Keratinocyte (primary cell): ENCODE results near the gene SLC38A2. TPM values are rescaled to one million over a fixed set of nuclear protein-coding genes. Genes with fewer than 3 reads are reported as not detected.

Source experiments
- DNase-seq: peaks from one replicate; pipeline ENCODE4 v3.0.0-alpha.2; 2011; ENCODE audit warnings: low read depth, missing footprints, low spot score
- FAIRE-seq: peaks from 2 replicates; lab custom pipeline; 2011; peaks lifted over from hg19 to GRCh38; lab: Jason Lieb, UNC
- H2AFZ ChIP-seq: 2 replicates; pipeline ENCODE4 v1.6.0; 2012; ENCODE audit warnings: low read length, control low read depth, inconsistent platforms; ENCODE audit not compliant: control insufficient read depth
- H3K27ac ChIP-seq: 2 replicates; pipeline ENCODE4 v1.5.1; 2011; ENCODE audit warnings: low read length; ENCODE audit not compliant: control insufficient read depth, insufficient read depth
- H3K27me3 ChIP-seq: 3 replicates; pipeline ENCODE4 v1.6.0; 2011; ENCODE audit warnings: low read length; ENCODE audit not compliant: control insufficient read depth, insufficient read depth; ENCODE audit errors: extremely low read depth
- H3K36me3 ChIP-seq, 2 experiments: 2 replicates in 1 of 2; 3 replicates in 1 of 2; pipeline ENCODE4 v1.5.1; 2011; ENCODE audit warnings: low read length in 2 of 2, mild to moderate bottlenecking in 1 of 2; ENCODE audit not compliant: control insufficient read depth in 2 of 2, insufficient read depth in 2 of 2; ENCODE audit errors: extremely low read depth in 1 of 2
- H3K4me1 ChIP-seq: 3 replicates; pipeline ENCODE4 v1.5.1; 2011; ENCODE audit warnings: low read length; ENCODE audit not compliant: control insufficient read depth, insufficient read depth; ENCODE audit errors: extremely low read depth
- H3K4me2 ChIP-seq: 3 replicates; pipeline ENCODE4 v1.6.0; 2011; ENCODE audit warnings: low read depth, low read length; ENCODE audit not compliant: control insufficient read depth, insufficient read depth; ENCODE audit errors: extremely low read depth
- H3K4me3 ChIP-seq, 3 experiments: fragments of 200-600 bp in 1 of 3; sonication (generic) in 1 of 3; 2 replicates in 2 of 3; 3 replicates in 1 of 3; pipeline ENCODE4 v1.5.1; 2011 to 2016; ENCODE audit warnings: low read length in 3 of 3, mild to moderate bottlenecking in 3 of 3, control low read depth in 2 of 3, inconsistent platforms in 1 of 3, low read depth in 1 of 3, mixed read lengths in 1 of 3, mixed run types in 1 of 3, moderate library complexity in 1 of 3; ENCODE audit not compliant: control insufficient read depth in 2 of 3, insufficient read depth in 2 of 3; ENCODE audit errors: extremely low read depth in 1 of 3
- H3K79me2 ChIP-seq: 2 replicates; pipeline ENCODE4 v1.6.0; 2012; ENCODE audit warnings: low read length; ENCODE audit not compliant: control insufficient read depth, insufficient read depth
- H3K9ac ChIP-seq: 3 replicates; pipeline ENCODE4 v1.6.0; 2011; ENCODE audit warnings: low read length; ENCODE audit not compliant: control insufficient read depth, insufficient read depth; ENCODE audit errors: extremely low read depth
- H3K9me1 ChIP-seq: 3 replicates; pipeline ENCODE4 v1.6.0; 2011; ENCODE audit warnings: low read length; ENCODE audit not compliant: control insufficient read depth, insufficient read depth; ENCODE audit errors: extremely low read depth
- H3K9me3 ChIP-seq: 2 replicates; pipeline ENCODE4 v1.5.1; 2012; ENCODE audit warnings: low read depth, low read length; ENCODE audit not compliant: control insufficient read depth
- H4K20me1 ChIP-seq: 3 replicates; pipeline ENCODE4 v1.6.0; 2011; ENCODE audit warnings: low read length; ENCODE audit not compliant: control insufficient read depth, insufficient read depth; ENCODE audit errors: extremely low read depth
- EZH2 ChIP-seq: IDR thresholded peaks from one replicate; pipeline ENCODE4 v1.6.1; 2012; ENCODE audit warnings: inconsistent platforms, mild to moderate bottlenecking, low read length, moderate library complexity
- dilution Hi-C: fragments of 300-500 bp; cut with MboI; formaldehyde crosslinking; loops from one replicate; pipeline ENCODE4 v1.7.0; 2020; ENCODE audit warnings: low sequenced_read_pairs; ENCODE audit not compliant: extremely low pct_ligation_motif_present
- polyA plus RNA-seq, 5 experiments: library from polyadenylated mRNA; depleted of rRNA in 3 of 5; stranded (reverse) in 3 of 5; stranded (forward) in 1 of 5; unstranded in 1 of 5; fragments of >200 nt; gene quantifications; 1 replicate in 1 of 5; 2 replicates in 3 of 5; 3 replicates in 1 of 5; pipeline versions ENCODE4 v1.2.1 to v1.2.3, GENCODE V29; 2011 to 2012; ENCODE audit warnings: missing spikeins in 2 of 5, low read depth in 1 of 5, low replicate concordance in 1 of 5
- TF ChIP-seq, protein P1 (sequence below), 3 experiments: IDR thresholded peaks in 1 of 3; conservative IDR thresholded peaks in 1 of 3; optimal IDR thresholded peaks in 1 of 3; 2 replicates in 2 of 3; 3 replicates in 1 of 3; pipeline versions ENCODE3 to v1.5.1; 2011; ENCODE audit warnings: low read length in 3 of 3, mild to moderate bottlenecking in 3 of 3, moderate library complexity in 2 of 3, control low read depth in 1 of 3, inconsistent platforms in 1 of 3; ENCODE audit not compliant: insufficient read depth in 2 of 3; ENCODE audit errors: extremely low read depth in 1 of 3

SLC38A2 gene
- polyA plus RNA-seq, 1 donor (not counting 4 experiments of a cell fraction or from before 2014, with no cell fraction given), result 577 TPM

DNA sequence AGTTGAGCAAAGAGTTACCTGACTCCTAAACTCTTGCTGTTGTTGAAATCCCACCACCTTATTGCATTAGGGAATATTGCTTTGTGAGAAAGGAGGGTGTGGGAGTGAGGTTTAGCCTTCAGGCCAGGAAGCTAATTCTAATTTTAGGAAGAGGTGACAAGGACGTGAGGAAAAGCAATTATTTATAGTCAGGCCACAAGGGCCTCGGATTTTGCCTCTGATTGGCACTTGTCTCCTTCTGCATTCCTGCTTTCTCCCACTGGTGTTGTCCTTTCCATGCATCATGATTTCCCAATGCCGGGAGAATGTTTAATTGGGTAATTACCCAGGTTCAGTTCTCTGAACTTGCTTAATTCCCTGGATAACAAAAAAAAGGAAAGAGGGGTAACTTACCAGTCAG lies 37.9 kb upstream of the SLC38A2 start:
- peaks cover 19% of the 10 kb centered on the region for H3K4me1 ChIP-seq
- FAIRE-seq (no peak), DNase-seq (no peak)
- no peak overlapping the region for H3K27ac ChIP-seq
- H3K4me2 ChIP-seq, result no peak overlapping the region
- H3K9ac ChIP-seq, result no peak overlapping the region
- no peak overlapping the region for H3K4me3 ChIP-seq
- dilution Hi-C loops, result no loop called here
- no peaks in the 10 kb centered on the region for H3K79me2 ChIP-seq
- no peaks in the 10 kb centered on the region for H3K27me3 ChIP-seq
- no peaks in the 10 kb centered on the region for H3K9me1 ChIP-seq
- TF ChIP-seq EZH2, result no peak
- TF ChIP-seq, protein P1, sequence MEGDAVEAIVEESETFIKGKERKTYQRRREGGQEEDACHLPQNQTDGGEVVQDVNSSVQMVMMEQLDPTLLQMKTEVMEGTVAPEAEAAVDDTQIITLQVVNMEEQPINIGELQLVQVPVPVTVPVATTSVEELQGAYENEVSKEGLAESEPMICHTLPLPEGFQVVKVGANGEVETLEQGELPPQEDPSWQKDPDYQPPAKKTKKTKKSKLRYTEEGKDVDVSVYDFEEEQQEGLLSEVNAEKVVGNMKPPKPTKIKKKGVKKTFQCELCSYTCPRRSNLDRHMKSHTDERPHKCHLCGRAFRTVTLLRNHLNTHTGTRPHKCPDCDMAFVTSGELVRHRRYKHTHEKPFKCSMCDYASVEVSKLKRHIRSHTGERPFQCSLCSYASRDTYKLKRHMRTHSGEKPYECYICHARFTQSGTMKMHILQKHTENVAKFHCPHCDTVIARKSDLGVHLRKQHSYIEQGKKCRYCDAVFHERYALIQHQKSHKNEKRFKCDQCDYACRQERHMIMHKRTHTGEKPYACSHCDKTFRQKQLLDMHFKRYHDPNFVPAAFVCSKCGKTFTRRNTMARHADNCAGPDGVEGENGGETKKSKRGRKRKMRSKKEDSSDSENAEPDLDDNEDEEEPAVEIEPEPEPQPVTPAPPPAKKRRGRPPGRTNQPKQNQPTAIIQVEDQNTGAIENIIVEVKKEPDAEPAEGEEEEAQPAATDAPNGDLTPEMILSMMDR (optimal IDR thresholded peaks at IDR 0.05 in 1 of 3, IDR thresholded peaks at IDR 0.05 in 1 of 3, conservative IDR thresholded peaks at IDR 0.05 in 1 of 3; ENCODE audit: extremely low read depth in 1 of 3, insufficient read depth in 2 of 3, low read length in 3 of 3), result no peak
- H3K36me3 ChIP-seq, result no peaks in the 10 kb centered on the region
- no peak overlapping the region for H2AFZ ChIP-seq
- H3K9me3 ChIP-seq, result no peaks in the 10 kb centered on the region
- H4K20me1 ChIP-seq, result no peaks in the 10 kb centered on the region

DNA sequence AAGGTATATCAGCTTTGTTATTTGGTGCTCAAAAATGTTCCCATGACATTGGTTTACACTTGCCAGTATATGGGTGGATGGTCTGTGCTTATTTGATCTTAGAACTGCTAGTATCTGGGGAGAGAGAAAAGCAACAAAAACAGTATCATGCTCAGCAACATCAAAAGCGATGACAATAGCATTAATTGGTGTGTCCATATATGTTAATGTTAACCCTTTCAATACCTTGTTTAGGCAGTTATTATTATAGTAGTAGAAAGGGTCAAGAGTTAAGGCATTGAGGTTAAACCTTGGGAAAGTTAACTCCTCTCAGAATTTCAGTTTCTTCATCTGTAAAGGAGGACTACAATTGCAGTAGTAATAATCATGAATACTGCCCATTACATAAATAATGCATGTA lies 37.4 kb upstream of the SLC38A2 start:
- FAIRE-seq (no peak), DNase-seq (no peak)
- Histone ChIP-seq H3K9me1 (no peaks in the 10 kb centered on the region), H3K27me3 (no peaks in the 10 kb centered on the region), H3K4me2 (no peak overlapping the region), H2AFZ (no peak overlapping the region), H3K79me2 (no peaks in the 10 kb centered on the region), H3K9me3 (no peaks in the 10 kb centered on the region), H3K27ac (no peak overlapping the region), H4K20me1 (no peaks in the 10 kb centered on the region), H3K9ac (no peak overlapping the region), H3K36me3 (no peaks in the 10 kb centered on the region), H3K4me1 (peaks cover 17% of the 10 kb centered on the region), H3K4me3 (no peak overlapping the region)
- TF ChIP-seq, protein P1 (optimal IDR thresholded peaks at IDR 0.05 in 1 of 3, IDR thresholded peaks at IDR 0.05 in 1 of 3, conservative IDR thresholded peaks at IDR 0.05 in 1 of 3; ENCODE audit: extremely low read depth in 1 of 3, insufficient read depth in 2 of 3, low read length in 3 of 3), result no peak
- no peak for TF ChIP-seq EZH2
- dilution Hi-C loops, result no loop called here
